Thoracic aorta (tissue), 2 donors: ENCODE results near the gene VWA2. TPM values are rescaled to one million over a fixed set of nuclear protein-coding genes. Genes with fewer than 3 reads are reported as not detected.

ENCODE experiments used
- ATAC-seq: fragments of 150-250 bp; one replicate; pipeline ENCODE4 v1.8.0; 2017; ENCODE audit warnings: low read depth; ENCODE audit not compliant: insufficient number of reproducible peaks, low FRiP score
- DNase-seq: peaks from one replicate; pipeline ENCODE4 v3.0.0-alpha.2; 2020; ENCODE audit warnings: low spot score
- H3K27ac ChIP-seq, 2 donors: fragments of 200-600 bp; sonication (generic); 1 replicate in 1 of 2; 2 replicates in 1 of 2; pipeline ENCODE4 v1.5.1; 2016; ENCODE audit warnings: mild to moderate bottlenecking in 2 of 2, moderate library complexity in 2 of 2
- H3K27me3 ChIP-seq: fragments of 200-600 bp; sonication (generic); replicated peaks from 2 replicates; pipeline ENCODE4 v1.6.0; 2016; ENCODE audit warnings: mild to moderate bottlenecking; ENCODE audit not compliant: insufficient read depth
- H3K36me3 ChIP-seq: fragments of 200-600 bp; sonication (generic); one replicate; pipeline ENCODE4 v1.5.1; 2016
- H3K4me1 ChIP-seq, 2 donors: fragments of 200-600 bp; sonication (generic); 1 replicate in 1 of 2; 2 replicates in 1 of 2; pipeline versions ENCODE4 v1.5.1 to v1.6.0; 2016; ENCODE audit warnings: low read depth in 2 of 2, mild to moderate bottlenecking in 1 of 2; ENCODE audit not compliant: control insufficient read depth in 1 of 2
- H3K4me3 ChIP-seq: fragments of 200-600 bp; sonication (generic); 2 replicates; pipeline ENCODE4 v1.5.1; 2016; ENCODE audit warnings: mild to moderate bottlenecking
- H3K9me3 ChIP-seq: fragments of 200-600 bp; sonication (generic); 2 replicates; pipeline ENCODE4 v1.5.1; 2016
- total RNA-seq, 2 donors: library from RNA; depleted of rRNA; stranded (reverse); fragments of >200 nt; gene quantifications; one replicate each; pipeline versions ENCODE4 v1.1.0 to v1.2.3, GENCODE V29; 2016
- TF ChIP-seq, protein P1 (sequence below): fragments of 200-600 bp; sonication (generic); IDR thresholded peaks from one replicate; pipeline ENCODE4 v1.5.1; 2019; ENCODE audit warnings: antibody characterized with exemption

The VWA2 gene
- total RNA-seq, 2 donors from 2014 or later, result 0.28 TPM; not detected in 1

DNA sequence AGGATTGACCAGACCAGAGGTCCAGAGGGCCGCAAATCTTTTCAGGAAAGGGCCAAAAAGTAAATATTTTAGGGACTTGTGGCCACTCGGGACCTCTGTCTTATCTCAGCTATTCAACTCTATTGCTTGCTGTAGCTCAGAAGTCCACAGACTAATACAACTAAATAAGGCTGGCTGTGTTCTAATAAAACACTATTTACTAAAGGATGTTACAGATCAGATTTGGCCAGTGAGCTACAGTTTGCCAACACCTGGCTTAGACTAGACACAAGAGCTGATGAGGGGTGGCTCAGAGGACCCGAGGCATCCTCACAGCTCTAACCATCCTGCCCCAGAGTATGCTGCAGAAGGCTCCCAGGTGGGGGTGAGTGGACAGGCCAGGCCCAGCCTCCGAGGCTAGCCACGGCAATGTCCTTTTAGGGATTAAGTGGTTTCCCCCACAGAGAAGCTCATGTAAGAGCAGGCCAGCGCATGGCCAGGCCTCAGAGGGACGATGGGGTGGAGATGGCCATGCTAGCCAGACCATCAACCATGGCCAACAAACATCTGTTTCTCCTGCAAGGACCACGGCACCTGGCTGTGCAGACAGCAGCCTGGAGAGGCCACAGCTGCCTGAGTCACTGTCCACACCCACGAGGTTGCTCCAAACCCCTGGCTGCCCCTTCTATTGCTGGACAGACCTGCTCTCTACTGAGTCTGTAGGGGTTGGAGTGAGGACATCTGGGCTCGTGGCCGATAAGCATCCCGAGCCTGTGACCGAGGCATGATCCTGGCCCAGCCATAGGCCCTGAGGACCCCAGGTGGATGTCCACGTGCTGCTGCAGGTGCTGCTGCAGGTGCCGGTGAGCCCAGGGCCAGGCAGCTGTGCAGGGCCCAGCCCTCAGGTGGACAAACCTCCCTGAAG, 88.7 kb downstream of the VWA2 start:
- Histone ChIP-seq H3K4me3 (no peak overlapping the region), H3K27me3 (no peaks in the 10 kb centered on the region), H3K9me3 (no peaks in the 10 kb centered on the region), H3K4me1 (peaks cover 9 to 32% of the 10 kb centered on the region in 2 donors), H3K27ac (no peak overlapping the region), H3K36me3 (no peaks in the 10 kb centered on the region)
- TF ChIP-seq, protein P1, sequence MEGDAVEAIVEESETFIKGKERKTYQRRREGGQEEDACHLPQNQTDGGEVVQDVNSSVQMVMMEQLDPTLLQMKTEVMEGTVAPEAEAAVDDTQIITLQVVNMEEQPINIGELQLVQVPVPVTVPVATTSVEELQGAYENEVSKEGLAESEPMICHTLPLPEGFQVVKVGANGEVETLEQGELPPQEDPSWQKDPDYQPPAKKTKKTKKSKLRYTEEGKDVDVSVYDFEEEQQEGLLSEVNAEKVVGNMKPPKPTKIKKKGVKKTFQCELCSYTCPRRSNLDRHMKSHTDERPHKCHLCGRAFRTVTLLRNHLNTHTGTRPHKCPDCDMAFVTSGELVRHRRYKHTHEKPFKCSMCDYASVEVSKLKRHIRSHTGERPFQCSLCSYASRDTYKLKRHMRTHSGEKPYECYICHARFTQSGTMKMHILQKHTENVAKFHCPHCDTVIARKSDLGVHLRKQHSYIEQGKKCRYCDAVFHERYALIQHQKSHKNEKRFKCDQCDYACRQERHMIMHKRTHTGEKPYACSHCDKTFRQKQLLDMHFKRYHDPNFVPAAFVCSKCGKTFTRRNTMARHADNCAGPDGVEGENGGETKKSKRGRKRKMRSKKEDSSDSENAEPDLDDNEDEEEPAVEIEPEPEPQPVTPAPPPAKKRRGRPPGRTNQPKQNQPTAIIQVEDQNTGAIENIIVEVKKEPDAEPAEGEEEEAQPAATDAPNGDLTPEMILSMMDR, result no peak
- ATAC-seq, result no peak
- DNase-seq, result no peak

DNA sequence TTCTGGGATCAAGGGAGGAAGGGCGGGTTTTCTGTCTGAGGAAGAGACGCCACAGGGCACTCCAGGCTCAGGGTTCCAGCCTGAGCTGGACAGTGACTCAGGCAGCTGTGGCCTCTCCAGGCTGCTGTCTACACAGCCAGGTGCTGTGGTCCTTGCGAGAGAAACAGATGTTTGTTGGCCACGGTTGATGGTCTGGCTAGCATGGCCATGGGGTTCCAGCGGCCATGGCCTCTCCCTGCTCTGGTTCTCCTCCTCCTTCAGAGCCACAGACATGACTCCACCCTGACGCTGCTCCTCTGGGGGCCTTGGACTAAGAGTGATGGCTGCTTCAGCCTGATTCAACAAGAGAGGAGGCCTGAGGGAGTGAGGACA, 89.4 kb downstream of the VWA2 start:
- ATAC-seq, result no peak
- H3K27ac ChIP-seq, result no peak overlapping the region

DNA sequence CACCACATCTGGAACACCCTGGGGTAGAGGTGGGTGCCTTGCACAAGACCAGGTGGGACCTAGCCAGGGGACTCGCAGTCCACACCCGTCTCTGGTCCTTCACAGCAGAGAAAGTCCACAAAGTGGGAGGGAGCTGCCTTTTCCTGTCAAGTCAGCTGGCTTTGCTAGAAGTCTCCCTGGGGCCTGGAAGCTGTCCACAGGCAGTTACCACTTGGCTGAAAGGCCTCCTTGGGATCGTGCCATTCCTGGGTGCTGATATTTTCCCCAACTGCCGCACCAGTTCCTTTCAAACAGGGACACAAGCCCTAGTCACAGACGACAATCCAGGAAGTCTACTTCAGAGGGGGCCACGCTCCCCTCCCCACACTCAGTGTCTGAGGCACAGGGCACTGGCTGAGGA, 89.8 kb downstream of the VWA2 start:
- ATAC-seq (no peak), DNase-seq (no peak)
- TF ChIP-seq, protein P1, result no peak

More for the DNA sequence above, 89.4 kb downstream of the VWA2 start:
- Histone ChIP-seq H3K9me3 (no peaks in the 10 kb centered on the region), H3K36me3 (no peaks in the 10 kb centered on the region), H3K4me1 (peaks cover 9 to 38% of the 10 kb centered on the region in 2 donors), H3K4me3 (no peak overlapping the region), H3K27me3 (no peaks in the 10 kb centered on the region)
- TF ChIP-seq, protein P1, result no peak
- DNase-seq, result no peak

DNA sequence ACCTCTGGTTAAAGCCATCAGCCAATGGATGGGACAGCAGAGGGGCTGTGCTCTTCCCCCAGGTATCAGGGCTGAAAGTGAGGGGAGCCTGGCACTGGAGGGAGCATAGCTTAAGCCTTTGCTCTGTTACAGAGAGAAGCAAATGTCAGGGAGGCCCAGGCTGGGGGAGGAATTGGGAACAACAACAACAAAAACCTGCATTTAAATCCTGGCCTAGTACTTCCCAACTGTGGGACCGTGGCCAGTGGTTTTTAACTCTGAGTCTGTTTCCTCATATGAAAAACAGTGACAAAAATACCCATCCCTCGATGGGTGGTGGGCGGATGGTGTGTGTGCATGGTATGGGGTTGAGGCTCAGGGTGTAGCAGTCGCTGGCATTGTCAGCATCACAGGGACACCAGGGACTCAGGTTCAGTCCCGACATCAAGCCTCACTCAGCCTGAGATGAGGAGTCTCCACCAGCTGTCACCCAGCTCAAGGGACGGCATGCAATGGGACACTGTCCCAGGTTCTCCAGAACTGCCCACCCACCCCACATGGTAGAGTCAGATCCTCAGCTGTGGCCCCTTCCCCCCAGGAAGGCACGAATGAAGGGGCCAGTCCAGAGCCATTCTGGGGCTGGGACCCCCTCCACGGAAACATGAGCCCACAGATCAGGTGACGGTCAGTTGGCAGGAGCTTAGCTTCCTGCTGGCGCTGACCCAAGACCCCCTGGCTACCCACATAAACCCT, 90.7 kb downstream of the VWA2 start:
- DNase-seq, result no peak
- Histone ChIP-seq H3K27me3 (no peaks in the 10 kb centered on the region), H3K27ac (peak overlapping the region in 1 of 2 donors; percentile 7), H3K36me3 (no peaks in the 10 kb centered on the region), H3K9me3 (no peaks in the 10 kb centered on the region), H3K4me3 (no peak overlapping the region), H3K4me1 (peaks cover 9 to 50% of the 10 kb centered on the region in 2 donors)
- TF ChIP-seq, protein P1, result no peak
- ATAC-seq, result no peak

More for the DNA sequence above, 89.8 kb downstream of the VWA2 start:
- Histone ChIP-seq H3K27me3 (no peaks in the 10 kb centered on the region), H3K36me3 (no peaks in the 10 kb centered on the region), H3K4me3 (no peak overlapping the region), H3K27ac (peak overlapping the region in 1 of 2 donors; percentile 7), H3K9me3 (no peaks in the 10 kb centered on the region), H3K4me1 (peaks cover 9 to 42% of the 10 kb centered on the region in 2 donors)
